HG02970 (cell line): ENCODE results near the gene ZDHHC9.

Source experiments
- ATAC-seq: cut with Tn5 transposase; IDR thresholded peaks from one replicate; pipeline ENCODE4 v1.9.1; 2021; ENCODE audit warnings: mild to moderate bottlenecking, moderate library complexity, moderate number of reproducible peaks; ENCODE audit not compliant: unreplicated experiment, low FRiP score

The ZDHHC9 gene

DNA sequence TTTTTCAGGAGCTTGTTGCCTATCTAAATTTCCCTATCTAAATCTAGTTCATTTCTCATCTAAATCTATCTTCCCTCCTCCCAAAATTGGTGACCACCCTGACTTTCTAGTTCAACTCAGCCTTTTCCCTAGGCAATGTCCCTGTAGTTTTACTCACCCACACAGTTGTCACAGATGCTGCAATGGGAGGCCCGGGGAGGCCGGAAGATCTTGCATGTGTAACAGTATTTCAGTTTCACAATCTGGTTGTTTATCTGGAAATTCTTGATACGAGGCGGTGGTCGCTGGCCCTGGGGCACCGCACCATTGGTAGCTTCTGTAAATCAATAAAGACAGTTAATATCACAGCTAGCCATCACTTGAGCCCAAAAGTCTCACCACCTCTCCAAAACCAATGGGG, 20.2 kb downstream of the ZDHHC9 start:
- ATAC-seq = no peak

DNA sequence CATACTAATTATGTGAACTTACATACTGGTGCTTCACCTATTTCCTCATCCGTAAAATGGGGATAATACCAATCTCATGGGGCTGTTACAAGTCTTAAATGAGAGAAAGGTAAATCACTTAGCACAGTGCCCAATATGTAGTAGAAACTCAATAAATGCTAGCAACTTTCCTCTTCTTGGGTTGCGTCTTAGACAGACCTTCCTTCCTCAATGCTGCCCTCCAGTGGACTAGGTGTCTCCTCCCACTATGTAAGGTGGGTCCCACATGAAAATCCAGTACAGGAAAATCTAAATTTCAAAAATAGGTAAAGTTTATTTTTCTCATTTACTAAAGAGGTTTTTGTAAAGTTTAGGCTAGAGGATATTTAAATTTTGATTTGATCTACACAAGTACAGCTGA, 20.6 kb downstream of the ZDHHC9 start:
- no peak for ATAC-seq

DNA sequence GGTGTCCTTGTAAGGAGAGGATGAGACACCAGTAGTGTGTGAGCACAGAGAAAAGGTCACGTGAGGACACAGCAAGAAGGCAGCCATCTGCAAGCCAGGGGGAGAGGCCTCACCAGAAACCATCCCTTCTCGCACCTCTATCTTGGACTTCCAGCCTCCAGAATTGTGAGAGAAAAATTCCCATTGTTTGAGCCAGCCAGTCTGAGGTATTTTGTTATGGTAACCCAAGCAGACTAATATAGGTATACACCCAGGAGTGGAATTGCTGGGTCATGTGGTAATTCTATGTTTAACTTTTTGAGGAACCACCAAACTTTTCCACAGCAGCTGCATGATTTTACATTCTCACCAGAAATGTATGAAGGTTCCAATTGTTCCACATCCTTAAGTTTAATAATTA, 25.6 kb downstream of the ZDHHC9 start:
- ATAC-seq = no peak

DNA sequence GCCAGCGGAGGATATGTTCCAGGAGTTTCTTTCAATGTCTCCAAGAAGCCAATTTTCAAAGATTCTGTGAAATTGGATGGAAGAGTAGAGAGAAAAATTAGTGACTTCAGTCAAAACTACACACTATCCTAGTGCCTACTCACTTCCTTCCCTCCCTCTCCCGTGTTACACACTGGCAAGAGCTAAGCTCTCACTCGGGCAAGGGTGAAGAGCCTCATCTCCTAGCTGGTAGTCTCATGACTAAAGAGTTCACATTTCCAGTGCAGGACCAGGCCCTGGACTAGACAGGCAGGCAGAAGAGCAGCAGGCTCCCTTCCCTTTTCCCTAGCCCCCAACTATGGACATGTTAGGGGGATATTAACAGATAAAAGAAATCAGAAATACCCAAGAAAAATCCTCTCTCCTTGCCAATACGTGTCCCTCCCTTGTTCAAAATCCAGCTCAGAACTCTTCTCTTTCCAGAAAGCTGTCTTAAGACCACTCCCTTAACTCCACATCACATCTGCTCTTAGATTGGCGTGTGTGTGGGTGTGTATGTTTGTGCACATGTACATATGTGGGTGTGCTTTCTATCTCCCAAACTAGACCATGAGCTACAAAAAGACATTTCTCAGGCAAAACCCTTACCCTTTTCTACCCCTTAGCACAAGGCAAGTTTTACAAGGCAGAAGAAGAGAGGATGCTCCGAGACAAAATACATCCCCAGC, 29.9 kb downstream of the ZDHHC9 start:
- no peak for ATAC-seq

DNA sequence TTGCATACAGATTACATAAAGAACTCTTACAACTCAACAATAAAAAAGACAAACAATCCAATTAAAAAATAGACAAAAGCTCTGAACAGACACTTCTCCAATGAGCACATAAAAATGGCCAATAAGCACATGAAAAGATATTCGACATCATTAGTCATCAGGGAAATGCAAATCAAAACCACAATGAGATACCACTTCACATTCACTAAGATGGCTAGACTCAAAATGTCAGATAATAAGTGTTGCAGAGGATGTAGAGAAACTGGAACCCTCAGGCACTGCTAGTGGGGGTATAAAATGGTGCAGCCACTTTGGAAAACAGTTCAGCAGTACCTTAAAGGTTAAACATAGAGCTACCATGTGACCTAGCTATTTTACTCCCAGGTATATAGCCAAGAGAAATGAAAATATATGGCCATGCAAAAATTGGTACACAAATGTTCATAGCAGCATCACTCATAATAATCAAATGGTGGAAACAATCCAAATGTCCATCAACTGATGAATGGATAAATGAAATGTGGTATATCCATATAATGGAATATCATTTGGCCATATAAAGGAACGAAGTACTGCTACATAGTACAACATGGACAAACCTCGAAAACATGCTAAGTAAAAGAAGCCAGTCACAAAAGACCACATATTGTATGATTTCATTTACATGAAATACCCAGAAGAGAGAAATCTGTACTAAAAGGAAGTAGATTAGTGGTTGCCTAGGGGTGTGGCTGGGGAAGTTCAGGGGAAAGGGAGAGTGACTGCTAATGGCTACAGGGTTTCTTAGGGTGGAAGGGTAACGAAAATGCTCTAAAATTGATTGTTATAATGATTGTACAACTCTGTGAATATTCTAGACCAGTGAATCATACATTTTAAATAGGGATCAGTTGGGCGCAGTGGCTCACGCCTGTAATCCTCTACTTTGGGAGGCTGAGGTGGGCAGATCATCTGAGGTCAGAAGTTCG, 34.6 kb downstream of the ZDHHC9 start:
- no peak for ATAC-seq

DNA sequence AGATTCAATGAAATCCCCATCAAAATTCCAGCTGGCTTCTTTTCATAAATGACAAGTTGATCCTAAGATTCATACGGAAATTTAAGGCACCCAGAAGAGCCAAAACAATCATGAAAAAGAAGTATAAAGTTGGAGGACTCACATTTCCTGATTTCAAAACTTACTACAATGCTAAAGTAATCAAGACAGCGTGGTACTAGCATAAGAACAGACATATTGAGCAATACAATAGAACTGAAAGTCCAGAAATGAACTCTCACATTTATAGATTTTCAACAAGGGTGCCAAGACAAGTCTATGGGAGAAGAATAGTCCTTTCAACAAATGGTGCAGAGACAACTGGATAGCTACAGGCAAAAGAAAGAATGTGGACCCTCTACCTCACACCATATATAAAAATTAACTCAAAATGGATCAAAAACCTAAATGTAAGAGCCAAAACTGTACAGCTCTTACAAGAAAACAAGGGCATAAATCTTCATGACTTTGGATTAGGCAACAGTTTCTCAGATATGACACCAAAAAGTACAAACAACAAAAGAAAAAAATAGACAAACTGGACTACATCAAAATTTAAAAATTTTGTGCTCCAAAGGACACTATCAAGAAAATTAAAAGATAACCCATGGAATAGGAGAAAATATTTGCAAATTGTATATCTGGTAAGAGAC, 35.4 kb downstream of the ZDHHC9 start:
- no peak for ATAC-seq

DNA sequence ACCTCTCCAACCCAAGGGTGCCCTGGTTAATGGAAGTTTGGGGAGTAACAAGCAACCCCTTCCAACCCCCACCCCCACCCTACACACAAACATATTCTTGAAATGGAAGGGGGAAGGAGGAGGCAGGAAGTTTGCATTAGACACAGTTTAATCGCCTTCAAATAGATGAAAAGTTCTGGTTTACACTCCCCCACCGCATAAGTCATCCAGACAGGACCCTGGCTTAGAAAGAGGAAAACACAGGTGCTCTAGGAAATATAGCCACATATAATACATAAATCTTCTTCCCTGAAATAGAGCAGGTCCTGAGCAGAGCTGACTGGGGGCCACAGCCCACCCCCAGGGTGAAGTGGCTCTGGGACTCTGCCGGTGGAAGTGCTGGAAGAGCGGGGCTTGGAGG, 38.9 kb downstream of the ZDHHC9 start:
- ATAC-seq = no peak

DNA sequence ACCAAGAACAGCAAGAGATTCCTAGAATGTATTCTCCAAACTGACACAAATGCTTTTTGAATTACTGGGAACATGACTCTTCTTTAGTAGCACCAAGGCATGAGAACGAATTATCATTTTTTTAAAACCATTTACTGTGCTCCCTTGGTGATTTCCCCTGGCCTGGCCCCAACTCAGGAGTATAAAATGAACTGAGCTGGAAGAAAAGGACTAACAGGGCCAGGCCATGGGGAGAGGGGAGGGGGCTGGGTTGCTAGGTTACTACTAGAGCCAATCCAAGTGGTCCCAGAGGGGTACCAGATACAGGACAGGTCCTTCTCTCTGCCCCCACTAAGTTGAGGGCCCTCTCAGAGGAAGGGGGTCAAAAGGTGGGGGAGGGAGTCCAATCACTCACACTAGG, 40.8 kb downstream of the ZDHHC9 start:
- no peak for ATAC-seq

DNA sequence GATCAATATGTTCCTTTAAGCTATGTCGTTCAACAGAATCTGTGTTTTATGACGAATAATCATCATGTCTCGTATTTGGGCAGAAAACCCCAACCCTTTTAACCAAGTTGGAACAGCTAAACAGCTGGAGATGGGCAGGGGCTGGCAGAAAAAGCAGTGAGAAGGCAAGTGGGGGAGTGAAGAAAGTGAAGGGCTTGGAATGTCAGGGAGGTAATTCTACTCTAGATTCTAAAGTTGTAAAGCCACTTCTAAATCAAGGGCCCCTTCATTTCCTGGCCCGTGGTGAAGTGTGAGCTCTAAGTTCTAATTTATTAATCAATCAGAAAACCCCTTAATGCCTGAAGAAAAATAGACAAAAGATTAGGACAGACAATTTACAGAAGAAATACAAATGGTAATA, 43.5 kb downstream of the ZDHHC9 start:
- ATAC-seq = no peak

DNA sequence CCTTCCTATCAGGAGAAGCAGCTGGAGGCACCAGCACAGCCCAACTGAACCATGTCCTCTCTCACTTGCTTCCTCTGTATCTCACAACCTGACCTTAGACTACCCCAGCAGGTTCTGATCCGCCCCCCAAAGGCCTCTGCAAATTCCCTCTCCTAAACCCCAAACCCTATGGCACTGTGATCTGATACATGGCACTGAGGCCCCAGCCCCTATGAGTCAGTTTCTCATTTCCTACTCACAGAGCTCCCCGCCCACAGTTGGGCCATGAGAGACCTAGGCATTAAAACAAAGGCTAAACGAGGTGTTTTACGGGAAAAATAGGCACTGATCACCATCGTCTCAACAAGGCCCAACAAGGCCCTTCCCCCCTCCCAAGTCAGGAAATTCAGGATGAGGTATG, 44.8 kb downstream of the ZDHHC9 start:
- no peak for ATAC-seq

DNA sequence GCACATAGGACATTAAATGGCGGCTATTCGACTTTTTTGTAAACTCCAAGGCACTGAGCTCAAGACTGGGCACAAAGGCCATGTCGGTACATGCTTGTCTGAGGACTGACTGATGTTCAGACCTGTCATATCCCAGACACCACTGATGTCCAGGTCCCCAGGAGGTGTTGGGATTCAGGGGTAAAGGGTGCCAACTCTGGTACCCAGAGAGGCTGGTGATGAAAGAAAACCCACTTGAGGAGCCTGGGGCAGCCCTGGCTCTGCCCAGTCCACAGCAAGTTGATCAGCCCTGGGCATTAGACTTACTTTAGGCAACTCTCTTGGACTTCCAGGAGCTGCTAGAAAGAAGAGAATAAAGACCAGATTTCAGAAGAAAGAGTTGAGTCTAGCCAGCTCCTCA, 45.2 kb downstream of the ZDHHC9 start:
- no peak for ATAC-seq

DNA sequence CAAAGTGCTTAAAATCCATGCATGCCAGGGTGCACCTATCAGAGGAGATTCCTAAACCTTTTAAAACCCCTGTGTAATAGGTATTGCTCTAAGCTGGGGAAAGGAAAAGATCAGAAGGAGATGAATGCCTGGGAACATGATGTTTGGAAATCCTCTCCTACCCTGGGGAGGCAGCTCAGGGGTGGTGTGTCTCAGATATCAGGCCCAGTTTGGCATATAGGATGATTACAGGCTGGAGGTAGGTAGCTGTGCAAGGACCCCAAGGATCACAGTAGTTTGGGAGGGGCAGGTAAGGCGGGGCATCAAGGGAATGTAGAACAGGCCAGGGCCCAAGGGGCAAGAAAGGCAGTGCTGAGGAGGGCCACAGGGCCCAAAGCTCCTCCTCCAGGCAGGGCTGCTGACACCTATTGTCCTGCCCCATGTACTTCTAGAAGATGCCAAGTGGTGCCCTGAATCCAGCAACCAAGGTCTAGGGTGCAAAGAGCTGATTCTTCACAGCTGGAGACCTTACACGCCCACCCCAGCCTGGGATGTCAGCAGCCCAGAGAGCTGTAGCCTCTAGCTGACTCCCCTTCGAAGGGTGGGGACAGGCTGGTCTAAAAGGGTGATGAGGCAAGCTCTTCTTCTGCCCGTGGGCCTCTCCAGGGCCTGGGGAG, 46.3 kb downstream of the ZDHHC9 start:
- no peak for ATAC-seq

DNA sequence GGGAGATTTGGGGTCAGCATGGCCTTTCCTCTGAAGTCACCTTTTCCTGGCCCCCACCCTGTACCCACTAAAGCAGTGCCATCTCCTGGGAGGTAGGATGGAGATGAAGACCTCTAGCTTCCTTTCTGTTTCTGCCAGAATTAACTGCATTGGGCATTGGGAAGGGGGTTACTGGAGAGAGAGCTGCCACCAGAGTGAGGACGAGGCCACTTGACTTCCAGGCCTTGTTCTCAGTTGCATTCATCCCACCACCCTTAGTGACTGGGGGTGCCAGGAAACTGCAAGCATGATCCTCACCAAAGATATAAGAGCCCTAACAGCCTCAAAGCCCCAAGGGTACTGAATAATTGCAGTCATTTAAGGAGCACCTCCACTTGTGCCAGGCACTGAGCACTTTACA, 48.1 kb downstream of the ZDHHC9 start:
- no peak for ATAC-seq

DNA sequence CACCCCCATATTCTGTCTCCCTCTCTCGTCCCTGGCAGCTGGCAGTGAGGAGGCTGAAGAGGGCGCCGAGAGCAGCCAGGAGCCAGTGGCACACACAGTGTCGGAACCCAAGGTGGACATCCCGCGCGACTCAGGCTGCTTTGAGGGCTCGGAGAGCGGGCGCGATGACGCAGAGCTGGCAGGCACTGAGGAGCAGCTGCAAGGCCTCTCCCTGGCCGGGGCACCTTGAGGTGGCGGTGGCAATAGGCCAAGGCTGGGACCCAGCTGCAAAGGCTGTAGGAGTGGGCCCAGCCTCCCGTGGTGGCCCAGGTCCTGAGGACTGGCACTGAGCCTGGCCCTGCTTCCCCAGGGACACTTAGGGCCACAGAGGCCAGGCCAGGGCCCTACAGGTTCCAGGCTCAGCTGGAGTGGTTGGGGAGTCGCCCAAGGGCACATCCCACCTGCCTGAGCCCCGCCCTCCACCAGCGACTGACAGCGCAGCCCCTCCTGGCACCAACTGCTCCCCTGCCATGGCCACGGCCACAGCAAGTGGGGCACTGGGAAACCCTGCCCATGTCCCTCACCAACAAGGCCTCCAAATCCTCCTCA, 50.0 kb downstream of the ZDHHC9 start:
- no peak for ATAC-seq

DNA sequence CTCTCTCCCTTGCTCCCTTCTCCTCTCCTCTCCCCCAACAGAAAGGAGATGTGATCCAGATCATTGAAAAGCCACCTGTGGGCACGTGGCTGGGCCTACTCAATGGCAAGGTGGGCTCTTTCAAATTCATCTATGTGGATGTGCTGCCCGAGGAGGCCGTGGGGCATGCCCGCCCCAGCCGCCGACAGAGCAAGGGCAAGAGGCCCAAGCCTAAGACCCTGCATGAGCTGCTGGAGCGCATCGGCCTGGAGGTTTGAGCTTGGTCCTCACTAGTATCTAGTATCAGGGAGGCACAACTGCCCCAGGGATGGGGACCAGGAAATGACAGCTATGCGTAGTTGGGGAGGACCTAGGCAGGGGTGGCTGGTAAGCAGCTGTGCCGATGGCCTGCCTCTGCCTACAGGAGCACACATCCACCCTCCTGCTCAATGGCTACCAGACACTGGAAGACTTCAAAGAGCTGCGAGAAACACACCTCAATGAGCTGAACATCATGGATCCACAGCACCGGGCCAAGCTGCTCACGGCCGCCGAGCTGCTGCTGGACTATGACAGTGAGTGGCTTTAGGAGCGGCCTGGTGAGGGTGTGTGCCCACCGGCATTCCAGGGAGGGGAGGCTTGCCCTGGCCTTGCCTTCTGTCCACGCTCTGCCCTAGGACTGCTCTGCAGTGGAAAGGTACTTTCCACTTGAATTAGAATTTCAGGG, 50.9 kb downstream of the ZDHHC9 start:
- ATAC-seq = no peak

DNA sequence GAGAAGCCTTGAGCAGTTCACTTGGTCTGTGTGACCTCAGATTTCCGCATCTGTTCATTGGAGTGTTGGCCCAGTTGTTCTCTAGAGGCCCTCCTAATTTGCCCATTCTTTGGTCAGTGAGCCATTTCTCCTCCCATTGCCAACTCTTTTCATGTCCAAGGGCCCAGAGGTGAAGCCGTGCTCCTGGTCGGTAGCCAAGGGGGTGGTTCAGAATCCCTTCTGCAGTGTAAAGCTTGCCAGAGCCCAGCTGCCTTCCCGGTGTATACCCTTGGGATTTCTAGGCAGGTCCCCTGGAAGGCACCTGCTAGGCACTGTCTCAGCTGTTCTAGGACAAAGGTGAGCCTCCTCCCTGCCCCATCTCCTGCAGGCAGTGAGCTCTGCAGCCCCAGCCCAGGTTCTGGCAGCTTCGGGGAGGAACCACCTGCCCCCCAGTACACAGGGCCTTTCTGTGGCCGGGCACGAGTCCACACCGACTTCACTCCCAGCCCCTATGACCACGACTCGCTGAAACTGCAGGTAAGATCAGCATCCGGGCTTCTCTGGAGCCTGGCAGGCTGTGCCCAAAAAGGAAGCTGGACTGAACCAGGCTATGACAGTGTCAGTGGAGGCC, 51.6 kb downstream of the ZDHHC9 start:
- ATAC-seq = no peak

DNA sequence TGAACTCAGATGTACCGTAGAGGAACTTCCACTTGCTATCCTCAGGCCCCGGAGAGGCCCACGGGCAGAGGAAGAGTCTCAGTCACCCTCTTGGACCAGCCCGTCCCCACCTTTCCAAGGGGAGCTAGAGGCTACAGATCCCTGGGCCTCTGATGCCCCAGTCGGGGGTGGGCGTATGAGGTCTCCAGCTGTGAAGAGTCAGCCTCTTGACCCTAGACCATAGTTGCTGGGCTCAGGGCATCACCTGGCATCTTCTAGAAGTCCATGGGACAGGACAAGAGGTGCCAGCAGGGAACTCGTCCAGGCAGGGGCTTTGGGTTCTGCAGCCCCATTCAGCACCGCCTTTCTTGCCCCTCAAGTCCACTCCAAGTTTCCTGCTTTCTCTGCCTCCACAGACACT, 52.4 kb downstream of the ZDHHC9 start:
- no peak for ATAC-seq

DNA sequence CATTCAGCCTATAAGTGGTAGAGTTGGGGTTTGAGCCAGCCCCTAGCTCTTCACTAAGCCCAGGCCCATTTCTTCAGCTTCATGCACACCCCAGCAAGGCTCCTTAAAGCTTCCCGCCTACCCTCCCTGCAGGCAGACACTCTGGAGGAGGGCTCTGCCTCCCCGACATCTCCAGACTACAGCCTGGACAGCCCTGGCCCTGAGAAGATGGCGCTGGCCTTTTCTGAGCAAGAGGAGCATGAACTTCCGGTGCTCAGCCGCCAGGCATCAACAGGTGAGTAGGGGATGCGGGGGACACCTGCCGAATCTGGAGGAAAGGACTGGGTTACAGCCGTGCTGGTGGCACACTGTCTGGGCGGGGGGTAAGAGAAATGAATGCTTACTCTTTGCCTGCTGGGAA, 52.9 kb downstream of the ZDHHC9 start:
- no peak for ATAC-seq

DNA sequence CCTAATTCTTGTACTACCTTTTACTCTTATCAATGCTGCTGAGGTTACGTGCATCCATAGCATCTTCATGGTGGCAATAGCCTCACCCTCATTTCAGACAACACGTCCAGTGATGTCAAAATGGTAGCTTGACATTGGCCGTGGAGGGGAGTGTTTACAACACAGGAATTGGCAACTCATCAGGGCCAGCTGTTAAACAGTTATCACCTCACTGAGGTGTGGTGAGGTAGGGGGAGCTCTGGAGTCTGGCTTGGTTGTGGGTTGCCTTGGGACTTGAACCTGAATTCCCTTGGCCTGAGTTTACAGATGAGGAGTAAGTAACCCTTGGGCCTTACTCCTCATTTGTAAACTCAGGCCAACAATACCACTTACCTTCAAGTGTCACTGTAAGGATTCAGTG, 53.5 kb downstream of the ZDHHC9 start:
- ATAC-seq = no peak
